SK-N-SH (cell line): ENCODE data around the gene IVNS1ABP.

ENCODE experiments used
- GABPA ChIP-seq: IDR thresholded peaks from 2 replicates; pipeline ENCODE4 v1.4.0; 2012; ENCODE audit warnings: low read depth, mild to moderate bottlenecking
- JUND ChIP-seq: IDR thresholded peaks from 2 replicates; pipeline ENCODE4 v1.4.0; 2012
- NRF1 ChIP-seq: IDR thresholded peaks from 2 replicates; pipeline ENCODE4 v1.6.1; 2012; ENCODE audit warnings: low read depth, mild to moderate bottlenecking, low read length
- TF ChIP-seq, protein P1 (sequence below): fragments of 200-600 bp; sonication (generic); IDR thresholded peaks from 2 replicates; pipeline ENCODE4 v1.6.1; 2017; ENCODE audit warnings: antibody characterized with exemption, mild to moderate bottlenecking, moderate library complexity
- TF ChIP-seq, protein P2 (sequence below): IDR thresholded peaks from 2 replicates; pipeline ENCODE4 v1.6.1; 2012; ENCODE audit warnings: mild to moderate bottlenecking, low read depth, low read length, moderate library complexity
- TF ChIP-seq, protein P3 (sequence below): IDR thresholded peaks from 2 replicates; pipeline ENCODE4 v1.4.0; 2012; ENCODE audit warnings: low read depth

DNA sequence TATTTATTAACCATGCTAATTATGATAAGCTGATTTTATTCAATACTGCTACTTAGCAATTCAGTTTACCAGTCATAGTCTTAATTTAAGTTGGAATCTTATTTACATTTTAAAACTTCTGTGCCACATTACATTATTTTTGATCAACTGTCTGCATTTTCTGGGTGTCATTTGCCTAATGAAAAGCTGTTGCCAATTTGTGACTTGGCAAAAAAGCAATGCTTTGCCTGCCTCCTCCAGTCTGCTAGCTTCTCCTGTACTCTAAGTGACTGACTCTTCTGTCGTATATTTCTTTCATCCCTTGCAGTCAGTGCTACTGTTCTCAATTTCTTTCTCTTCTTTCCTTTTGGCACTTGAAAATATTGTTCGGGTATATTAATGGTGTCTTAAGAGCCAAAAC is 5.6 kb upstream of the IVNS1ABP start:
- TF ChIP-seq, protein P1, sequence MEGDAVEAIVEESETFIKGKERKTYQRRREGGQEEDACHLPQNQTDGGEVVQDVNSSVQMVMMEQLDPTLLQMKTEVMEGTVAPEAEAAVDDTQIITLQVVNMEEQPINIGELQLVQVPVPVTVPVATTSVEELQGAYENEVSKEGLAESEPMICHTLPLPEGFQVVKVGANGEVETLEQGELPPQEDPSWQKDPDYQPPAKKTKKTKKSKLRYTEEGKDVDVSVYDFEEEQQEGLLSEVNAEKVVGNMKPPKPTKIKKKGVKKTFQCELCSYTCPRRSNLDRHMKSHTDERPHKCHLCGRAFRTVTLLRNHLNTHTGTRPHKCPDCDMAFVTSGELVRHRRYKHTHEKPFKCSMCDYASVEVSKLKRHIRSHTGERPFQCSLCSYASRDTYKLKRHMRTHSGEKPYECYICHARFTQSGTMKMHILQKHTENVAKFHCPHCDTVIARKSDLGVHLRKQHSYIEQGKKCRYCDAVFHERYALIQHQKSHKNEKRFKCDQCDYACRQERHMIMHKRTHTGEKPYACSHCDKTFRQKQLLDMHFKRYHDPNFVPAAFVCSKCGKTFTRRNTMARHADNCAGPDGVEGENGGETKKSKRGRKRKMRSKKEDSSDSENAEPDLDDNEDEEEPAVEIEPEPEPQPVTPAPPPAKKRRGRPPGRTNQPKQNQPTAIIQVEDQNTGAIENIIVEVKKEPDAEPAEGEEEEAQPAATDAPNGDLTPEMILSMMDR, result no peak
- TF ChIP-seq JUND, result no peak
- TF ChIP-seq NRF1, result no peak
- no peak for TF ChIP-seq GABPA
- TF ChIP-seq, protein P2, sequence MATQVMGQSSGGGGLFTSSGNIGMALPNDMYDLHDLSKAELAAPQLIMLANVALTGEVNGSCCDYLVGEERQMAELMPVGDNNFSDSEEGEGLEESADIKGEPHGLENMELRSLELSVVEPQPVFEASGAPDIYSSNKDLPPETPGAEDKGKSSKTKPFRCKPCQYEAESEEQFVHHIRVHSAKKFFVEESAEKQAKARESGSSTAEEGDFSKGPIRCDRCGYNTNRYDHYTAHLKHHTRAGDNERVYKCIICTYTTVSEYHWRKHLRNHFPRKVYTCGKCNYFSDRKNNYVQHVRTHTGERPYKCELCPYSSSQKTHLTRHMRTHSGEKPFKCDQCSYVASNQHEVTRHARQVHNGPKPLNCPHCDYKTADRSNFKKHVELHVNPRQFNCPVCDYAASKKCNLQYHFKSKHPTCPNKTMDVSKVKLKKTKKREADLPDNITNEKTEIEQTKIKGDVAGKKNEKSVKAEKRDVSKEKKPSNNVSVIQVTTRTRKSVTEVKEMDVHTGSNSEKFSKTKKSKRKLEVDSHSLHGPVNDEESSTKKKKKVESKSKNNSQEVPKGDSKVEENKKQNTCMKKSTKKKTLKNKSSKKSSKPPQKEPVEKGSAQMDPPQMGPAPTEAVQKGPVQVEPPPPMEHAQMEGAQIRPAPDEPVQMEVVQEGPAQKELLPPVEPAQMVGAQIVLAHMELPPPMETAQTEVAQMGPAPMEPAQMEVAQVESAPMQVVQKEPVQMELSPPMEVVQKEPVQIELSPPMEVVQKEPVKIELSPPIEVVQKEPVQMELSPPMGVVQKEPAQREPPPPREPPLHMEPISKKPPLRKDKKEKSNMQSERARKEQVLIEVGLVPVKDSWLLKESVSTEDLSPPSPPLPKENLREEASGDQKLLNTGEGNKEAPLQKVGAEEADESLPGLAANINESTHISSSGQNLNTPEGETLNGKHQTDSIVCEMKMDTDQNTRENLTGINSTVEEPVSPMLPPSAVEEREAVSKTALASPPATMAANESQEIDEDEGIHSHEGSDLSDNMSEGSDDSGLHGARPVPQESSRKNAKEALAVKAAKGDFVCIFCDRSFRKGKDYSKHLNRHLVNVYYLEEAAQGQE, result no peak
- TF ChIP-seq, protein P3, sequence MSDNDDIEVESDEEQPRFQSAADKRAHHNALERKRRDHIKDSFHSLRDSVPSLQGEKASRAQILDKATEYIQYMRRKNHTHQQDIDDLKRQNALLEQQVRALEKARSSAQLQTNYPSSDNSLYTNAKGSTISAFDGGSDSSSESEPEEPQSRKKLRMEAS, result no peak
